WERI-Rb-1 (cell line): ENCODE data around the gene TSPO2.
"Not testable (repeated sequence)": the region's sequence is repeated elsewhere in the genome, so short reads cannot be mapped to it uniquely, and the experiment has no call there.

ENCODE experiments used
- DNase-seq: peaks from one replicate; pipeline ENCODE4 v3.0.0-alpha.2; 2020
- H3K27ac ChIP-seq: fragments of 250-450 bp; sonication (Bioruptor Pico); 2 replicates; pipeline ENCODE4 v1.5.1; 2020; ENCODE audit warnings: mild to moderate bottlenecking, moderate library complexity
- H3K27me3 ChIP-seq: fragments of 250-450 bp; sonication (Bioruptor Pico); 2 replicates; pipeline ENCODE4 v1.5.1; 2021; ENCODE audit warnings: mild to moderate bottlenecking, low read depth, moderate library complexity; ENCODE audit not compliant: insufficient read depth, severe bottlenecking
- H3K36me3 ChIP-seq: fragments of 250-450 bp; sonication (Bioruptor Pico); 2 replicates; pipeline ENCODE4 v1.5.1; 2020; ENCODE audit warnings: mild to moderate bottlenecking, moderate library complexity
- H3K4me3 ChIP-seq: 2 replicates; pipeline ENCODE4 v1.5.1; 2011; ENCODE audit warnings: low read depth, mild to moderate bottlenecking, control low read depth, low read length
- H3K9me3 ChIP-seq: fragments of 250-450 bp; sonication (Bioruptor Pico); 2 replicates; pipeline ENCODE4 v1.5.1; 2021; ENCODE audit warnings: mild to moderate bottlenecking, moderate library complexity; ENCODE audit not compliant: severe bottlenecking
- TF ChIP-seq, protein P1 (sequence below): IDR thresholded peaks from 2 replicates; pipeline ENCODE4 v1.5.1; 2011; ENCODE audit warnings: low read depth, mild to moderate bottlenecking, control low read depth, inconsistent platforms, low read length

TSPO2 gene

DNA sequence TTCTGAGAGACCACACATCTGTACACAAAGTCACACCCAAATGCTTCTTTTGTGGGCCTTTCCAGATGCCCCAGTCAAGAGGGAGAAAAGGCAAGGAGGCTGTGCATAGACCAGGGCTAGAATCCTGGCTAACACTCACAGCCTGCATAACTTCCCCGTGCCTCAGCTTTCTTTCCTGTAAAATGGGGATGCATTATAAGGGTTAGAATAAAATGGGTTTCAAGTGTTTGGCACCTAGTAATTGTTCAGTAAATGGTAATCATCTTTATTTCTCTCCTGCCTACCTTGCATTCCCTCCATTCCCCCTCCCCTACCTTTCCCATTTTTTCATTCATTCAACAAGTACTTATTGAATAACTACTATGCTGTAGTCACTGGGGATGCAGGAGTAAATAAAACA, 32.6 kb upstream of the TSPO2 start:
- Histone ChIP-seq H3K9me3 (no peaks in the 10 kb centered on the region), H3K27ac (no peak overlapping the region), H3K27me3 (peaks cover 5% of the 10 kb centered on the region), H3K36me3 (no peaks in the 10 kb centered on the region), H3K4me3 (no peak overlapping the region)
- TF ChIP-seq, protein P1, sequence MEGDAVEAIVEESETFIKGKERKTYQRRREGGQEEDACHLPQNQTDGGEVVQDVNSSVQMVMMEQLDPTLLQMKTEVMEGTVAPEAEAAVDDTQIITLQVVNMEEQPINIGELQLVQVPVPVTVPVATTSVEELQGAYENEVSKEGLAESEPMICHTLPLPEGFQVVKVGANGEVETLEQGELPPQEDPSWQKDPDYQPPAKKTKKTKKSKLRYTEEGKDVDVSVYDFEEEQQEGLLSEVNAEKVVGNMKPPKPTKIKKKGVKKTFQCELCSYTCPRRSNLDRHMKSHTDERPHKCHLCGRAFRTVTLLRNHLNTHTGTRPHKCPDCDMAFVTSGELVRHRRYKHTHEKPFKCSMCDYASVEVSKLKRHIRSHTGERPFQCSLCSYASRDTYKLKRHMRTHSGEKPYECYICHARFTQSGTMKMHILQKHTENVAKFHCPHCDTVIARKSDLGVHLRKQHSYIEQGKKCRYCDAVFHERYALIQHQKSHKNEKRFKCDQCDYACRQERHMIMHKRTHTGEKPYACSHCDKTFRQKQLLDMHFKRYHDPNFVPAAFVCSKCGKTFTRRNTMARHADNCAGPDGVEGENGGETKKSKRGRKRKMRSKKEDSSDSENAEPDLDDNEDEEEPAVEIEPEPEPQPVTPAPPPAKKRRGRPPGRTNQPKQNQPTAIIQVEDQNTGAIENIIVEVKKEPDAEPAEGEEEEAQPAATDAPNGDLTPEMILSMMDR = no peak
- DNase-seq = no peak

GRCh38 chr6:41011673-41012072, 30.6 kb upstream of the TSPO2 start:
- peaks cover 2% of the 10 kb centered on the region for H3K9me3 ChIP-seq
- H3K27ac ChIP-seq = no peak overlapping the region
- H3K4me3 ChIP-seq = no peak overlapping the region
- DNase-seq = no peak
- TF ChIP-seq, protein P1 = no peak
- peaks cover 5% of the 10 kb centered on the region for H3K27me3 ChIP-seq
- H3K36me3 ChIP-seq = no peaks in the 10 kb centered on the region

- TF ChIP-seq, protein P1 = no peak
- Histone ChIP-seq H3K4me3 (no peak overlapping the region), H3K27me3 (peaks cover 5% of the 10 kb centered on the region), H3K9me3 (peaks cover 2% of the 10 kb centered on the region), H3K36me3 (no peaks in the 10 kb centered on the region), H3K27ac (no peak overlapping the region)
- no peak for DNase-seq
Measured at GRCh38 chr6:41013466-41014153, 28.7 kb upstream of the TSPO2 start.

DNA sequence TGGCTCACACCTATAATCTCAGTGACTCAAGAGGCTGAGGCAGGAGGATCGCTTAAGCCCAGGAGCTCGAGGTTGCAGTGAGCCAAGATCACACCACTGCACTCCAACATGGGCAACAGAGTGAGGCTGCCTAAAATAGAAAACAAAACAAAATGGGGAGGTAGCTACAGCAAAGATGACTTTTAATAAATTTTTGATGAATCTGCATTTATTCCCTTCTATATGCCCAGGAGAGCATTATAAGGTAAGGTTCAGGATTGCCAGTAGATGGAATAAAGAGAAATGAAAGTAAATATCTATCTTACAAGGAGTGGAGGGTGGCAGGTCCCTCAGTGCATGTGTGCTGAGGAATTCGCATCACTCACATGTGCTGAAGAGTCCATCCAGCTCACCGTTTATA, 27.5 kb upstream of the TSPO2 start:
- Histone ChIP-seq H3K4me3 (no peak overlapping the region), H3K36me3 (no peaks in the 10 kb centered on the region), H3K27ac (no peak overlapping the region), H3K27me3 (peaks cover 5% of the 10 kb centered on the region), H3K9me3 (peaks cover 2% of the 10 kb centered on the region)
- TF ChIP-seq, protein P1 = no peak
- DNase-seq = no peak

DNA sequence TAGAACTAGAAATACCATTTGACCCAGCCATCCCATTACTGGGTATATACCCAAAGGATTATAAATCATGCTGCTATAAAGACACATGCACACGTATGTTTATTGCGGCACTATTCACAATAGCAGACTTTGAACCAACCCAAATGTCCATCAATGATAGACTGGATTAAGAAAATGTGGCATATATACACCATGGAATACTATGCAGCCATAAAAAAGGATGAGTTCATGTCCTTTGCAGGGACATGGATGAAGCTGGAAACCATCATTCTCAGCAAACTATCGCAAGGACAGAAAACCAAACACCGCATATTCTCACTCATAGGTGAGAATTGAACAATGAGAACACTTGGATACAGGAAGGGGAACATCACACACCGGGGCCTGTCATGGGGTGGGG, 26.4 kb upstream of the TSPO2 start:
- not testable (repeated sequence) for H3K36me3 ChIP-seq, H3K27ac ChIP-seq, H3K9me3 ChIP-seq, H3K27me3 ChIP-seq, H3K4me3 ChIP-seq, DNase-seq

- Histone ChIP-seq H3K27me3 (no peaks in the 10 kb centered on the region), H3K4me3 (no peak overlapping the region), H3K9me3 (peaks cover 6% of the 10 kb centered on the region), H3K36me3 (no peaks in the 10 kb centered on the region), H3K27ac (no peak overlapping the region)
- no peak for DNase-seq
- TF ChIP-seq, protein P1 = no peak
Measured at GRCh38 chr6:41017663-41018062, 24.6 kb upstream of the TSPO2 start.
